Hematopoietic multipotent progenitor cell treated with erythropoietin and hydrocortisone succinate and interleukin-3 and kit ligand, for 4 days (in vitro differentiated cells): Measurements from ENCODE around the gene OGFOD3.

ENCODE experiments used
- DNase-seq: peaks from one replicate; pipeline ENCODE4 v3.0.0-alpha.2; 2015

OGFOD3 gene

GRCh38 chr17:82403662-82404660 is 14.4 kb downstream of the OGFOD3 start:
- DNase-seq = no peak

- DNase-seq = no peak
These were observed 15.5 kb downstream of the OGFOD3 start for GRCh38 chr17:82402865-82403264.

- peak; percentile 93 for DNase-seq
These were observed 17.6 kb downstream of the OGFOD3 start for GRCh38 chr17:82400830-82401229.

- DNase-seq = peak; percentile 83
These were observed 18.2 kb downstream of the OGFOD3 start for GRCh38 chr17:82400206-82400605.

GRCh38 chr17:82399601-82400101 is 18.7 kb downstream of the OGFOD3 start:
- DNase-seq = no peak

- DNase-seq = no peak
These were observed 19.3 kb downstream of the OGFOD3 start for GRCh38 chr17:82399041-82399441.

- DNase-seq = no peak
These were observed 20.7 kb downstream of the OGFOD3 start for GRCh38 chr17:82397449-82398335.

GRCh38 chr17:82396601-82397435 is 21.6 kb downstream of the OGFOD3 start:
- no peak for DNase-seq

- DNase-seq = no peak
These were observed 24.1 kb downstream of the OGFOD3 start for GRCh38 chr17:82394278-82394677.

- no peak for DNase-seq
These were observed 25.4 kb downstream of the OGFOD3 start for GRCh38 chr17:82392941-82393340.

GRCh38 chr17:82392209-82392920 is 26.0 kb downstream of the OGFOD3 start:
- DNase-seq = no peak

GRCh38 chr17:82391496-82392066 is 26.8 kb downstream of the OGFOD3 start:
- no peak for DNase-seq

- DNase-seq = no peak
These were observed 27.4 kb downstream of the OGFOD3 start for GRCh38 chr17:82390860-82391435.

GRCh38 chr17:82390015-82390859 is 28.1 kb downstream of the OGFOD3 start:
- no peak for DNase-seq

GRCh38 chr17:82389379-82389778 is 29.0 kb downstream of the OGFOD3 start:
- no peak for DNase-seq

- no peak for DNase-seq
These were observed 29.5 kb downstream of the OGFOD3 start for GRCh38 chr17:82388922-82389283.

GRCh38 chr17:82388223-82388921 is 30.0 kb downstream of the OGFOD3 start:
- DNase-seq = peak; percentile 47

- no peak for DNase-seq
These were observed 30.7 kb downstream of the OGFOD3 start for GRCh38 chr17:82387705-82388106.
